Parathyroid adenoma (tissue), 2 donors: ENCODE results near the gene ISG20L2.

Experiments
- H2AFZ ChIP-seq: fragments of 300-600 bp; sonication (generic); one replicate; pipeline ENCODE4 v1.7.0; 2017; ENCODE audit warnings: antibody characterized with exemption, mild to moderate bottlenecking
- H3K27ac ChIP-seq: fragments of 300-600 bp; sonication (generic); one replicate; pipeline ENCODE4 v1.7.0; 2017
- H3K27me3 ChIP-seq: fragments of 300-600 bp; sonication (generic); one replicate; pipeline ENCODE4 v1.7.0; 2017; ENCODE audit warnings: low read length; ENCODE audit not compliant: control insufficient read depth, insufficient read depth
- H3K36me3 ChIP-seq: fragments of 300-600 bp; sonication (generic); one replicate; pipeline ENCODE4 v1.7.0; 2017; ENCODE audit warnings: low read length; ENCODE audit not compliant: control insufficient read depth, insufficient read depth
- H3K4me1 ChIP-seq: fragments of 300-600 bp; sonication (generic); one replicate; pipeline ENCODE4 v1.7.0; 2017; ENCODE audit warnings: control low read depth
- H3K4me2 ChIP-seq: fragments of 300-600 bp; sonication (generic); one replicate; pipeline ENCODE4 v1.7.0; 2017; ENCODE audit warnings: low read length
- H3K4me3 ChIP-seq: fragments of 300-600 bp; sonication (generic); one replicate; pipeline ENCODE4 v1.7.0; 2017; ENCODE audit warnings: low read depth, low read length
- H3K79me2 ChIP-seq: fragments of 300-600 bp; sonication (generic); one replicate; pipeline ENCODE4 v1.7.0; 2017; ENCODE audit warnings: control low read depth
- H3K9ac ChIP-seq: fragments of 300-600 bp; sonication (generic); one replicate; pipeline ENCODE4 v1.7.0; 2017; ENCODE audit warnings: mild to moderate bottlenecking
- H3K9me3 ChIP-seq: fragments of 300-600 bp; sonication (generic); one replicate; pipeline ENCODE4 v1.7.0; 2017; ENCODE audit warnings: low read length; ENCODE audit not compliant: control insufficient read depth
- TF ChIP-seq, protein P1 (sequence below): fragments of 300-600 bp; sonication (generic); IDR thresholded peaks from one replicate; pipeline ENCODE4 v1.7.0; 2017; ENCODE audit warnings: antibody characterized with exemption, mild to moderate bottlenecking
- donor health status: primary hyperparathyroidism.

Gene ISG20L2

GRCh38 chr1:156742017-156742416, 13.5 kb upstream of the ISG20L2 start:
- TF ChIP-seq, protein P1, sequence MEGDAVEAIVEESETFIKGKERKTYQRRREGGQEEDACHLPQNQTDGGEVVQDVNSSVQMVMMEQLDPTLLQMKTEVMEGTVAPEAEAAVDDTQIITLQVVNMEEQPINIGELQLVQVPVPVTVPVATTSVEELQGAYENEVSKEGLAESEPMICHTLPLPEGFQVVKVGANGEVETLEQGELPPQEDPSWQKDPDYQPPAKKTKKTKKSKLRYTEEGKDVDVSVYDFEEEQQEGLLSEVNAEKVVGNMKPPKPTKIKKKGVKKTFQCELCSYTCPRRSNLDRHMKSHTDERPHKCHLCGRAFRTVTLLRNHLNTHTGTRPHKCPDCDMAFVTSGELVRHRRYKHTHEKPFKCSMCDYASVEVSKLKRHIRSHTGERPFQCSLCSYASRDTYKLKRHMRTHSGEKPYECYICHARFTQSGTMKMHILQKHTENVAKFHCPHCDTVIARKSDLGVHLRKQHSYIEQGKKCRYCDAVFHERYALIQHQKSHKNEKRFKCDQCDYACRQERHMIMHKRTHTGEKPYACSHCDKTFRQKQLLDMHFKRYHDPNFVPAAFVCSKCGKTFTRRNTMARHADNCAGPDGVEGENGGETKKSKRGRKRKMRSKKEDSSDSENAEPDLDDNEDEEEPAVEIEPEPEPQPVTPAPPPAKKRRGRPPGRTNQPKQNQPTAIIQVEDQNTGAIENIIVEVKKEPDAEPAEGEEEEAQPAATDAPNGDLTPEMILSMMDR, result no peak
- Histone ChIP-seq H3K36me3 (no peaks in the 10 kb centered on the region), H3K9me3 (no peaks in the 10 kb centered on the region), H3K27ac (peak overlapping the region; percentile 92), H3K9ac (no peak overlapping the region), H3K4me3 (peak overlapping the region; percentile 92), H3K79me2 (peaks cover 2% of the 10 kb centered on the region), H3K4me1 (peaks cover 9% of the 10 kb centered on the region), H3K27me3 (no peaks in the 10 kb centered on the region), H2AFZ (no peak overlapping the region), H3K4me2 (peak overlapping the region; percentile 74)

DNA sequence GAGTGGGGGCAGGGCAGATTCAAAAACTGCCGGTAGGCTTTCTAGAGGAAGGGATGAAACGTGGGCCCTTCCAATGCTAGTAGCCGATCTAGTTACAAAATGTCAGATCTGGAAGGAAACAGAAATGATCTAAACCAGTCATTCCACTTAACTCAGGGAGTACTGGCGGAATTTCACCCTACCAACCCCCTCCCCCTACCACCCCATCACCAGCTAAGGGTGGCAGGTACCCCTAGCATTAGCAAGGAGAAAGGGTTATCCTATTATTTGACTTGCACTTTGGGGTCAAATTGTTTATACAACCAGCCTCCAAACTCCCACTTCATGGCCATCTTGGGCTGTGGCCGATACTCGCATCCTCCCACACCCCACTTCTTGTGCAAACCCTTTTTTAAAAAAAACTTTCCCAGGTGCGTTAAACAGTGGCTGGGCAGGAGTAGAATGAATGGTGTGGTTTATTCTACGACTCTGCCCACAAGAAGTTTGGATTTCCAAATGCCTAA, 13.0 kb upstream of the ISG20L2 start:
- Histone ChIP-seq H3K4me2 (peak overlapping the region; percentile 74), H3K27ac (peak overlapping the region; percentile 92), H2AFZ (peak overlapping the region; percentile 75), H3K79me2 (peaks cover 2% of the 10 kb centered on the region), H3K4me1 (peaks cover 9% of the 10 kb centered on the region), H3K4me3 (peak overlapping the region; percentile 92), H3K9ac (no peak overlapping the region), H3K27me3 (no peaks in the 10 kb centered on the region), H3K36me3 (no peaks in the 10 kb centered on the region), H3K9me3 (no peaks in the 10 kb centered on the region)
- TF ChIP-seq, protein P1, result no peak

DNA sequence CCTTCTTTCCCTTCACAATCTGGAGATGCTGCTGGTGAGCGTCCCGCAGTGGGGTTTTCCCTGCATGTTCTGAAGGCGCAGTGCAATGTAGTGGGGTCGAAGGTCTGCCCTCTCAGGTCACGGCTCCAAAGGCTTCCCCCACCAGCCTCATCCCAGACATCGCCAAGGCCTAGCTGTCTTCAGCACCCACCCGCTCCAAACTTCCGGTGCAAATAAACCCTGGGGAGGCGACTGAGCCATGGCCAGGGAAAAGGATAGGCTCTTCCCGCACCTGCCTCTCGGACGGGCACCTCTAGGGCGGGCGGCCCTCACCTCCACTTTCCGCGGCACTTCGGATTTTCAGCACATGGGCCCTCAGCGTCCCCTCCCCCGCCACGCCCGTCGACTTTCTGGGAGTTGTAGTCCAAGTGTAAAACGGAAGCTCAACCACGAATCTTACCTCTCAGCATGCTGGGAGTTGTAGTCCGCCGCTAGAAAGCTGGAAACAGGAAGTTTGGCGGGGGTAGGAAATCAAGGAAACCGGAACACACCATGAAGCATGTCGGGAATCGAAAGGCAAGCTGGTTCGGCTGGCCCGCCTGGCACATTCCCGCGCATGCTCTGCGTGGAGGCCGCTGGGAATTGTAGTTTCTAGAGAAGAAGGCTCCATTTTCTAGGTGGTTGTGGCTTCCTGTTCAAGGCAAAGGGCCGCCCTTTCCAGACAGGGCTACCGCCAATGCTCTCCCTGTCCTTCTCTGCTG, 12.3 kb upstream of the ISG20L2 start, which contains the start of gene MRPL24:
Gene MRPL24, minus strand, starts transcription at position 348 of the 740 bp plus-strand sequence. CDS start 2,384 bp downstream, outside the sequence.
- Histone ChIP-seq H3K36me3 (no peaks in the 10 kb centered on the region), H2AFZ (peak within 1 kb of the TSS; percentile 75), H3K4me1 (peaks cover 5% of the 10 kb centered on the region), H3K9ac (no peak within 1 kb of the TSS), H3K9me3 (no peaks in the 10 kb centered on the region), H3K27me3 (no peaks in the 10 kb centered on the region), H3K27ac (peak within 1 kb of the TSS; percentile 92), H3K4me3 (peak within 1 kb of the TSS; percentile 92), H3K79me2 (peaks cover under 1% of the 10 kb centered on the region), H3K4me2 (peak within 1 kb of the TSS; percentile 79)
- TF ChIP-seq, protein P1, result no peak

DNA sequence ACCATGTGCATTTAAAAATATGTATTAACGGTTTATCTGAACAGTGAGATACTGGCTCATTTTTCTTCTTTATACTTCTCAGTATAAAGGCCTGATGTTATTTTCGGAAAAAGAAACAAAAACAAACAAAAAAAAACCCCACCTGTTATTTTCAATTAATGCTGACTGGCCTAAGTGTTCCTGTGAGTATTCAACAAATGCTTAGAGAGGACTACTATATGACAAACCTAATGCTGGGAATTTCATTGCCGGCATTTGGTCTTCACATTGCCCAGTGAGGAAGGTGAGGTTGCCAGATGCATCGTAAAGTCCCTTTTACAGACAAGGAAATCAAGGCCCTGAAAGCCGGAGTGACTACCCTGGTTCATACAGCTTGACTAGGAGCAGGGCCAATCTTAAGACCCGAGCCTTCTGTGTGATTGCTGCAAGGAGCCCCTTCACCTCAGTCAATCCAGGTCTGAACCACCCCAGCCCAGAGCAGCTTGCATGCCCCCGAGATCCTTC, 11.7 kb upstream of the ISG20L2 start:
- Histone ChIP-seq H3K9me3 (no peaks in the 10 kb centered on the region), H3K79me2 (no peaks in the 10 kb centered on the region), H2AFZ (peak overlapping the region; percentile 63), H3K4me3 (peak overlapping the region; percentile 92), H3K9ac (no peak overlapping the region), H3K27ac (peak overlapping the region; percentile 92), H3K4me2 (peak overlapping the region; percentile 79), H3K4me1 (peaks cover 4% of the 10 kb centered on the region), H3K27me3 (no peaks in the 10 kb centered on the region), H3K36me3 (no peaks in the 10 kb centered on the region)
- TF ChIP-seq, protein P1, result no peak
